K562 (cell line): Measurements from ENCODE around the gene C2CD2. TPM values are rescaled to one million over a fixed set of nuclear protein-coding genes. Genes with fewer than 3 reads are reported as not detected.

Experiments used
- ATAC-seq: fragments of 200-7000 bp; cut with Tn5 transposase; 3 replicates; pipeline ENCODE4 v1.9.1; 2020; ENCODE audit warnings: moderate library complexity
- BruUV-seq: library from RNA; stranded (reverse); fragments of 400-500 nt; replicated peaks from 2 replicates; lab custom pipeline; 2021; lab: Mats Ljungman, UMichigan
- CTCF ChIA-PET: fragments of 300-600 bp; formaldehyde crosslinking; extraction: SDS; loops from one replicate; lab custom pipeline; 2021; ENCODE audit warnings: low intra/inter-chr PET ratio; lab: Yijun Ruan, JAX
- POLR2A ChIA-PET: fragments of 300-600, 350-650 bp; sonication (Branson Sonifier 250); formaldehyde crosslinking; extraction: SDS; loops from one replicate; lab custom pipeline; 2021; ENCODE audit warnings: antibody characterized with exemption, inconsistent platforms; lab: Yijun Ruan, JAX
- DNase-seq, 4 experiments: peaks; one replicate each; pipeline versions ENCODE4 v3.0.0 to v3.0.0-alpha.2; 2011 to 2018; ENCODE audit warnings: low spot score in 3 of 4, mixed read lengths in 3 of 4; ENCODE audit errors: extremely low read depth in 1 of 4
- FAIRE-seq: peaks from 2 replicates; lab custom pipeline; 2011; peaks lifted over from hg19 to GRCh38; lab: Jason Lieb, UNC
- H2AFZ ChIP-seq: 2 replicates; pipeline ENCODE4 v1.6.0; 2011; ENCODE audit warnings: low read depth, low read length, control low read depth, inconsistent platforms
- H3K27ac ChIP-seq: fragments of 200-600 bp; 3 replicates; pipeline ENCODE4 v1.8.0; 2011; ENCODE audit warnings: low read depth, mild to moderate bottlenecking, control low read depth, inconsistent platforms, low read length, moderate library complexity, mixed read lengths; ENCODE audit errors: extremely low read depth
- H3K27me3 ChIP-seq, 2 experiments: fragments of 300-600 bp in 1 of 2; 2 replicates in 1 of 2; 3 replicates in 1 of 2; pipeline versions ENCODE4 v1.6.0 to v1.8.0; 2011; ENCODE audit warnings: inconsistent platforms in 2 of 2, low read length in 2 of 2, mild to moderate bottlenecking in 1 of 2, mixed read lengths in 1 of 2, moderate library complexity in 1 of 2; ENCODE audit not compliant: control insufficient read depth in 2 of 2, insufficient read depth in 2 of 2
- H3K36me3 ChIP-seq: fragments of 300-600 bp; 3 replicates; pipeline ENCODE4 v1.8.0; 2011; ENCODE audit warnings: mild to moderate bottlenecking, low read length, inconsistent platforms; ENCODE audit not compliant: control insufficient read depth, insufficient read depth
- H3K4me1 ChIP-seq, 2 experiments: fragments of 200-600 bp in 1 of 2; replicated peaks in 1 of 2; 2 replicates in 1 of 2; 3 replicates in 1 of 2; pipeline versions ENCODE4 v1.5.1 to v1.8.0; 2011; ENCODE audit warnings: inconsistent platforms in 2 of 2, low read length in 2 of 2, mild to moderate bottlenecking in 1 of 2, mixed read lengths in 1 of 2, moderate library complexity in 1 of 2; ENCODE audit not compliant: control insufficient read depth in 2 of 2, insufficient read depth in 2 of 2
- H3K4me2 ChIP-seq: 2 replicates; pipeline ENCODE4 v1.6.1; 2011; ENCODE audit warnings: low read length, control low read depth, inconsistent platforms, mixed read lengths; ENCODE audit not compliant: insufficient read depth
- H3K4me3 ChIP-seq: fragments of 200-600 bp; sonication (generic), shearing (Covaris generic); 2 replicates; pipeline ENCODE4 v1.5.1; 2016; ENCODE audit warnings: control low read depth, inconsistent platforms
- H3K79me2 ChIP-seq: fragments of 200-600 bp; 3 replicates; pipeline ENCODE4 v1.8.0; 2011; ENCODE audit warnings: low read length, inconsistent platforms; ENCODE audit not compliant: control insufficient read depth, insufficient read depth
- H3K9ac ChIP-seq, 2 experiments: 2 replicates each; pipeline versions ENCODE4 v1.6.0 to v1.6.1; 2011; ENCODE audit warnings: low read depth in 2 of 2, low read length in 2 of 2, control low read depth in 1 of 2, inconsistent platforms in 1 of 2, mild to moderate bottlenecking in 1 of 2, mixed read lengths in 1 of 2; ENCODE audit not compliant: insufficient read depth in 1 of 2
- H3K9me1 ChIP-seq: one replicate; pipeline ENCODE4 v1.6.0; 2011; ENCODE audit warnings: inconsistent platforms, mild to moderate bottlenecking, low read length, moderate library complexity; ENCODE audit not compliant: control insufficient read depth, insufficient read depth
- H3K9me3 ChIP-seq: replicated peaks from 2 replicates; pipeline ENCODE4 v1.5.1; 2011; ENCODE audit warnings: low read depth, low read length, inconsistent platforms; ENCODE audit not compliant: control insufficient read depth, insufficient read depth
- H4K20me1 ChIP-seq: replicated peaks from 2 replicates; pipeline ENCODE4 v1.6.1; 2011; ENCODE audit warnings: low read length, inconsistent platforms, mixed read lengths; ENCODE audit not compliant: control insufficient read depth, insufficient read depth
- CTCF ChIP-seq, 3 experiments: IDR thresholded peaks in 2 of 3; conservative IDR thresholded peaks in 1 of 3; 2 replicates each; pipeline ENCODE4 v1.5.1; 2011 to 2012; ENCODE audit warnings: low read length in 3 of 3, mild to moderate bottlenecking in 3 of 3, control low read depth in 2 of 3, improper control_type of control experiment in 1 of 3, inconsistent platforms in 1 of 3, low read depth in 1 of 3, mixed read lengths in 1 of 3, moderate library complexity in 1 of 3; ENCODE audit not compliant: insufficient read depth in 2 of 3
- ELF1 ChIP-seq: fragments of 200-800 bp; sonication (Bioruptor generic); IDR thresholded peaks from 2 replicates; pipeline ENCODE4 v1.6.1; 2016; ENCODE audit warnings: missing genetic modification characterization, missing compliant biosample characterization
- OTX1 ChIP-seq: fragments of 450-650 bp; formaldehyde crosslinking; IDR thresholded peaks from 2 replicates; pipeline ENCODE4 v1.4.0; 2022; ENCODE audit warnings: mild to moderate bottlenecking
- SPI1 ChIP-seq: IDR thresholded peaks from 2 replicates; pipeline ENCODE4 v1.6.1; 2011; ENCODE audit warnings: low read depth, low read length, control low read depth, borderline replicate concordance
- ZNF134 ChIP-seq: fragments of 250-450 bp; sonication (Bioruptor Pico); conservative IDR thresholded peaks from 2 replicates; pipeline ENCODE4 v1.4.0; 2020
- WGBS: fragments of 100-300 bp; shearing (Covaris generic); methylation state at CpG from one replicate; pipeline ENCODE4 v1.1.6; 2016; ENCODE audit warnings: low coverage, mixed read lengths; ENCODE audit not compliant: insufficient coverage; ENCODE audit errors: missing lambda C conversion rate; 5-methylcytosine and 5-hydroxymethylcytosine counted together
- in situ Hi-C: fragments of 300-500 bp; cut with MboI; formaldehyde crosslinking; loops from 4 replicates; pipeline ENCODE4 v1.15.0; 2018; ENCODE audit warnings: inconsistent platforms, mixed read lengths
- intact Hi-C: fragments of 100-400 bp; cut with micrococcal nuclease; formaldehyde crosslinking; loops from 2 replicates; pipeline ENCODE4 v1.14.2; 2022
- polyA plus RNA-seq, 8 experiments: library from polyadenylated mRNA; depleted of rRNA in 4 of 8; stranded (reverse) in 5 of 8; unstranded in 3 of 8; fragments of >200 nt; fragmentation: Nextera tagmentation in 2 of 8; fragmentation: Illumina TruSeq in 1 of 8; extraction: Ambion mirVana in 2 of 8; extraction: Trizol in 1 of 8; gene quantifications; 2 replicates each; pipeline versions ENCODE4 v1.2.1 to v1.2.3, GENCODE V29; 2011 to 2014; ENCODE audit warnings: inconsistent platforms in 1 of 8, missing spikeins in 1 of 8
- total RNA-seq, 7 experiments: library from RNA; depleted of rRNA in 6 of 7; stranded (reverse); fragments of >200 nt in 6 of 7; fragmentation: Illumina TruSeq in 2 of 7; extraction: Trizol in 2 of 7; gene quantifications; 2 replicates each; pipeline versions ENCODE4 v1.2.1 to v1.2.3, GENCODE V29; 2011 to 2021; ENCODE audit warnings: low replicate concordance in 1 of 7

The C2CD2 gene
- total and polyA plus RNA-seq, 9 of the 15 experiments (the other 6 are each of a cell fraction or from before 2014, with no cell fraction given), result 1.3 to 21.6 (median 12.1) TPM

GRCh38 chr21:41970106-41970391, 16.2 kb upstream of the C2CD2 start:
- no peak for FAIRE-seq
- POLR2A ChIA-PET, result interaction anchor here (0.7 kb wide), 2 partner anchors 76 to 90 kb away, joined by 4 read pairs; no protein-coding TSS in a partner anchor
- intact Hi-C loops, result no loop called here

DNA sequence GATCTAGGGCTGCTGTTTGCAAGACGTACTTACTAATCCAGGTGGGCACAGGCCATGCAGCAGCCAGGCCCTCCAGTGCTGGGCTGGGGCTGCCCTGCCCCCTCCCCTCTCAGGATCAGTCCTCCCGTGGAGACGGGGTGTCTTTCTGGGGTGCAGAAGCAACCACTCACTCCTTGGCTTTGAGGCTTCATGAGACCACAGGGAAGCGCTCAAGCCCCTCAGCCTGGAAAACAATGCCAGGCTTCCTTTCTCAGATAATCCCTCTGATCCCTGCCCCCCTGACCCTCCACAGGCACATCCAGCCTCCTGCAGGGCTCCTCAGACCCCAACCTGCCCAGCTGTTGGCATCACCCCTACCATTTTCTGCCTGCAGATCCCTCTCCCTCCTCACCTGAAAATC, 13.9 kb upstream of the C2CD2 start:
- no peak overlapping the region for H3K4me3 ChIP-seq
- DNase-seq (no peak), ATAC-seq (no peak), FAIRE-seq (no peak)
- intact Hi-C loops (no loop called here), in situ Hi-C loops (no loop called here)
- H2AFZ ChIP-seq, result no peak overlapping the region
- H3K9me1 ChIP-seq, result no peaks in the 10 kb centered on the region
- H3K4me1 ChIP-seq, result peaks cover 0 to 4% of the 10 kb centered on the region in 2 experiments; a peak in 2 of 5 replicates
- no peaks in the 10 kb centered on the region for H3K9me3 ChIP-seq
- H3K79me2 ChIP-seq, result no peaks in the 10 kb centered on the region
- H3K36me3 ChIP-seq, result no peaks in the 10 kb centered on the region
- ChIA-PET POLR2A (interaction anchor here (0.5 to 1.2 kb wide), 2 partner anchors 10 to 83 kb away, joined by 3 read pairs; no protein-coding TSS in a partner anchor), CTCF (interaction anchor here (0.6 kb wide), 1 partner anchor 984 kb away, joined by 3 read pairs; no protein-coding TSS in a partner anchor)
- no peak for TF ChIP-seq CTCF (IDR thresholded peaks at IDR 0.05 in 2 of 3, conservative IDR thresholded peaks at IDR 0.05 in 1 of 3; ENCODE audit: insufficient read depth in 2 of 3, low read depth in 1 of 3, low read length in 3 of 3)
- no peak for TF ChIP-seq SPI1
- TF ChIP-seq OTX1 (CRISPR knock-in tag), result no peak
- no peak for TF ChIP-seq ELF1
- H4K20me1 ChIP-seq, result no peaks in the 10 kb centered on the region
- no peak overlapping the region for H3K27ac ChIP-seq
- no peak overlapping the region for H3K4me2 ChIP-seq
- BruUV-seq, result no TSS peak
- 15% methylated on average over 4 of the region's 4 CpGs for WGBS
- 0 out of 4 replicates have a peak overlapping the region, but pooled peaks of 1 of the 2 experiments have one; percentile 31 for H3K9ac ChIP-seq
- H3K27me3 ChIP-seq, result peaks cover 41 to 82% of the 10 kb centered on the region in 2 experiments

More at GRCh38 chr21:41970106-41970391, 16.2 kb upstream of the C2CD2 start:
- 33% methylated on average over 5 of the region's 5 CpGs for WGBS
- CTCF ChIA-PET, result no interaction called here
- TF ChIP-seq ZNF134 (CRISPR knock-in tag), result no peak
- TF ChIP-seq, all 486 proteins: peak for 0
- Histone ChIP-seq H3K4me3 (no peak overlapping the region), H3K9ac (no peak overlapping the region), H3K9me3 (no peaks in the 10 kb centered on the region), H3K79me2 (no peaks in the 10 kb centered on the region), H4K20me1 (no peaks in the 10 kb centered on the region), H3K27ac (no peak overlapping the region), H2AFZ (no peak overlapping the region), H3K9me1 (no peaks in the 10 kb centered on the region), H3K4me2 (no peak overlapping the region), H3K4me1 (peaks cover 0 to 7% of the 10 kb centered on the region in 2 experiments; a peak in 3 of 5 replicates), H3K27me3 (peaks cover 25 to 70% of the 10 kb centered on the region in 2 experiments), H3K36me3 (no peaks in the 10 kb centered on the region)
- DNase-seq (no peak), ATAC-seq (no peak)
- in situ Hi-C loops, result no loop called here
- BruUV-seq, result no TSS peak
